Spleen (tissue), 7 donors: ENCODE data around the gene RASSF10.

Experiments used
- CTCF ChIP-seq, 11 experiments: fragments of 200-600 bp in 7 of 11; fragments of 450-650 bp in 4 of 11; sonication (generic) in 4 of 11; IDR thresholded peaks in 8 of 11; conservative IDR thresholded peaks in 3 of 11; 1 replicate in 7 of 11; 2 replicates in 4 of 11; pipeline versions ENCODE4 v1.4.0 to v1.8.0; 2016 to 2021; ENCODE audit warnings: antibody characterized with exemption in 11 of 11, inconsistent platforms in 4 of 11, mild to moderate bottlenecking in 1 of 11
- POLR2A ChIP-seq, 3 donors: fragments of 450-650 bp; IDR thresholded peaks; one replicate each; pipeline ENCODE4 v1.5.1; 2017; ENCODE audit warnings: antibody characterized with exemption in 3 of 3, mild to moderate bottlenecking in 1 of 3
- POLR2AphosphoS5 ChIP-seq, 3 donors: sonication (generic); formaldehyde crosslinking; IDR thresholded peaks; one replicate each; pipeline ENCODE4 v1.5.1; 2017; ENCODE audit warnings: antibody characterized with exemption in 3 of 3
- donor health status: DM: no; HTN: no; CAD: no; lungs with moderate emphysema.
- donor health status: DM: no; HTN: no; CAD: no.
- donor health status: DM: no; HTN: no; CAD: no.

GRCh38 chr11:12999597-12999996 is 9.5 kb upstream of the RASSF10 start:
- TF ChIP-seq CTCF (IDR thresholded peaks at IDR 0.05 in 8 of 11, conservative IDR thresholded peaks at IDR 0.05 in 3 of 11) (no peak), POLR2AphosphoS5 (IDR thresholded peaks at IDR 0.05) (no peak), POLR2A (IDR thresholded peaks at IDR 0.05) (no peak)
